ENCODE data around the gene MOGAT3. TPM values are rescaled to one million over a fixed set of nuclear protein-coding genes. Genes with fewer than 3 reads are reported as not detected.
A peak's percentile ranks its signal among the peaks of the same experiment; 100 is the strongest.

MOGAT3 gene
- total and polyA plus RNA-seq, 9 of the 15 experiments (the other 6 are each of a cell fraction or from before 2014, with no cell fraction given) = 0.07 to 0.17 (median 0.13) TPM; not detected in 6

DNA sequence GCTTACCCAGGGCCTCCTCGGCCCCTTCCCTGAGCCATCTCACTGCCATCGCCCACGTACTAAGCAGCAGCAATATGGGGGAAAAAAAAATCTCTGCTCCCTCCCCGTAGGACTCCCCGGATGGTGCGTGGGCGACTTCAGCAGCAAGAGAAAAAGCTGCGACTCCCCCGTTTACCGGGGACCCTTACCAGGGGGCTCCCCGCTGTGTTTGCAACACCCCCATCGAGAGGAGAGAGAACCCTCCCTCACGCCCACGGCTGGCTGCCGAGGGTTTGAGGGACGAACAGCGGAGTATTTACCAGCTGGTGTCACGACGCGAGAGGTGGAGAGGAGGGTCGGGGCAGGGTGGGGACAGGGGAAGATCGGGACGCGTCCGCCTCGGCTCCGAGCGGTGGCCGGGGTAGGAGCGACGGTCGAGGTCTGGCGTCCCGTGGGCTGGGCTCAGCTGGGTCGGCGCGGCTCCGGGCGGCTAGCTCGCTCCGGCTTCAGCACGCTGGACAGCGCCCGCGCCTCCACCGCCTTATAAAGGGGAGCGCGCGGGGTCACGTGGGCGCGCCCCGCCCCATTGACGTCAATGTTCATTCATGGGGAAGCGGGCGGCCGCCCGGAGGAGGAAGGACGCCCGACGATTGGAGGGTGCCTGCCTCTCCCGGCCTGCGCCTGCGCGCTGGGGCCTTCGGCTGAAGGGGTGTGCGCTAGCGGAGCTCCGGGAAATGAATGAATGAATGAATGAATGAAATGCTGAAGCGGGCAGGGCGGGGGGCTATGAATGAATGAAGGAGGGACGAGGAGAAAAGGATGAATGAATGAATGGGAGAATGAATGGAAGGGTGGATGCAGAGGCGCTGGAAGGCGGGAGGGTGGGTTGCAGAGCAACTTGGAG, 35.5 kb downstream of the MOGAT3 start, which contains the start of gene VGF (continued):
- TF ChIP-seq TCFL5 (CRISPR knock-in tag; conservative IDR thresholded peaks at IDR 0.05) = no peak
- no peak for TF ChIP-seq RFX5 (IDR thresholded peaks at IDR 0.05; ENCODE audit: low read depth, low read length)
- TF ChIP-seq EZH2 (IDR thresholded peaks at IDR 0.05; ENCODE audit: borderline replicate concordance, low read depth, low read length) = no peak
- no peak for TF ChIP-seq ZNF668 (CRISPR knock-in tag; IDR thresholded peaks at IDR 0.05)
- TF ChIP-seq KHSRP (IDR thresholded peaks at IDR 0.05) = no peak
- TF ChIP-seq E2F3 (CRISPR knock-in tag; IDR thresholded peaks at IDR 0.05) = no peak; the same call in none of the 2 replicates
- TF ChIP-seq FOXA3 (CRISPR knock-in tag; conservative IDR thresholded peaks at IDR 0.05 in 1 of 2, IDR thresholded peaks at IDR 0.05 in 1 of 2) = peak in 1 of 2 experiments; percentile 82; a peak in 1 of 4 replicates
- TF ChIP-seq, protein P1, sequence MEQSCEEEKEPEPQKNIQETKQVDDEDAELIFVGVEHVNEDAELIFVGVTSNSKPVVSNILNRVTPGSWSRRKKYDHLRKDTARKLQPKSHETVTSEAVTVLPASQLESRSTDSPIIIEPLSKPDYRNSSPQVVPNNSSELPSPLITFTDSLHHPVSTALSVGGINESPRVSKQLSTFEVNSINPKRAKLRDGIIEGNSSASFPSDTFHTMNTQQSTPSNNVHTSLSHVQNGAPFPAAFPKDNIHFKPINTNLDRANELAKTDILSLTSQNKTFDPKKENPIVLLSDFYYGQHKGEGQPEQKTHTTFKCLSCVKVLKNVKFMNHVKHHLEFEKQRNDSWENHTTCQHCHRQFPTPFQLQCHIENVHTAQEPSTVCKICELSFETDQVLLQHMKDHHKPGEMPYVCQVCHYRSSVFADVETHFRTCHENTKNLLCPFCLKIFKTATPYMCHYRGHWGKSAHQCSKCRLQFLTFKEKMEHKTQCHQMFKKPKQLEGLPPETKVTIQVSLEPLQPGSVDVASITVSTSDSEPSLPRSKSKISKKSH (CRISPR knock-in tag; IDR thresholded peaks at IDR 0.05) = no peak
- TF ChIP-seq ZNF253 (CRISPR knock-in tag; conservative IDR thresholded peaks at IDR 0.05) = no peak
- no peak for TF ChIP-seq BCL6 (CRISPR knock-in tag; IDR thresholded peaks at IDR 0.05)
- TF ChIP-seq, protein P2, sequence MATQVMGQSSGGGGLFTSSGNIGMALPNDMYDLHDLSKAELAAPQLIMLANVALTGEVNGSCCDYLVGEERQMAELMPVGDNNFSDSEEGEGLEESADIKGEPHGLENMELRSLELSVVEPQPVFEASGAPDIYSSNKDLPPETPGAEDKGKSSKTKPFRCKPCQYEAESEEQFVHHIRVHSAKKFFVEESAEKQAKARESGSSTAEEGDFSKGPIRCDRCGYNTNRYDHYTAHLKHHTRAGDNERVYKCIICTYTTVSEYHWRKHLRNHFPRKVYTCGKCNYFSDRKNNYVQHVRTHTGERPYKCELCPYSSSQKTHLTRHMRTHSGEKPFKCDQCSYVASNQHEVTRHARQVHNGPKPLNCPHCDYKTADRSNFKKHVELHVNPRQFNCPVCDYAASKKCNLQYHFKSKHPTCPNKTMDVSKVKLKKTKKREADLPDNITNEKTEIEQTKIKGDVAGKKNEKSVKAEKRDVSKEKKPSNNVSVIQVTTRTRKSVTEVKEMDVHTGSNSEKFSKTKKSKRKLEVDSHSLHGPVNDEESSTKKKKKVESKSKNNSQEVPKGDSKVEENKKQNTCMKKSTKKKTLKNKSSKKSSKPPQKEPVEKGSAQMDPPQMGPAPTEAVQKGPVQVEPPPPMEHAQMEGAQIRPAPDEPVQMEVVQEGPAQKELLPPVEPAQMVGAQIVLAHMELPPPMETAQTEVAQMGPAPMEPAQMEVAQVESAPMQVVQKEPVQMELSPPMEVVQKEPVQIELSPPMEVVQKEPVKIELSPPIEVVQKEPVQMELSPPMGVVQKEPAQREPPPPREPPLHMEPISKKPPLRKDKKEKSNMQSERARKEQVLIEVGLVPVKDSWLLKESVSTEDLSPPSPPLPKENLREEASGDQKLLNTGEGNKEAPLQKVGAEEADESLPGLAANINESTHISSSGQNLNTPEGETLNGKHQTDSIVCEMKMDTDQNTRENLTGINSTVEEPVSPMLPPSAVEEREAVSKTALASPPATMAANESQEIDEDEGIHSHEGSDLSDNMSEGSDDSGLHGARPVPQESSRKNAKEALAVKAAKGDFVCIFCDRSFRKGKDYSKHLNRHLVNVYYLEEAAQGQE (IDR thresholded peaks at IDR 0.05; ENCODE audit: borderline replicate concordance) = peak; percentile 100
- TF ChIP-seq, protein P2 (CRISPR knock-in tag; IDR thresholded peaks at IDR 0.05; ENCODE audit: low read depth) = peak; percentile 100
- no peak for TF ChIP-seq KDM5B (IDR thresholded peaks at IDR 0.05; ENCODE audit: insufficient replicate concordance, low read depth, low read length)
- TF ChIP-seq, protein P3, sequence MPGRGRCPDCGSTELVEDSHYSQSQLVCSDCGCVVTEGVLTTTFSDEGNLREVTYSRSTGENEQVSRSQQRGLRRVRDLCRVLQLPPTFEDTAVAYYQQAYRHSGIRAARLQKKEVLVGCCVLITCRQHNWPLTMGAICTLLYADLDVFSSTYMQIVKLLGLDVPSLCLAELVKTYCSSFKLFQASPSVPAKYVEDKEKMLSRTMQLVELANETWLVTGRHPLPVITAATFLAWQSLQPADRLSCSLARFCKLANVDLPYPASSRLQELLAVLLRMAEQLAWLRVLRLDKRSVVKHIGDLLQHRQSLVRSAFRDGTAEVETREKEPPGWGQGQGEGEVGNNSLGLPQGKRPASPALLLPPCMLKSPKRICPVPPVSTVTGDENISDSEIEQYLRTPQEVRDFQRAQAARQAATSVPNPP (IDR thresholded peaks at IDR 0.05; ENCODE audit: borderline replicate concordance, insufficient read depth, insufficient read length) = no peak
- peak; percentile 27 for TF ChIP-seq SMAD1 (IDR thresholded peaks at IDR 0.05; ENCODE audit: low read depth, low read length, partially characterized antibody)
- no peak for TF ChIP-seq PHF8 (IDR thresholded peaks at IDR 0.05; ENCODE audit: borderline replicate concordance, low read length)
- no peak for TF ChIP-seq BRD9 (IDR thresholded peaks at IDR 0.05; ENCODE audit: low read depth, partially characterized antibody)

Data from K562 (cell line).